GM12878 (cell line): ENCODE results near the gene PITPNM3. TPM values are rescaled to one million over a fixed set of nuclear protein-coding genes. Genes with fewer than 3 reads are reported as not detected.

Experiments
- ATAC-seq: fragments of 200-7000 bp; cut with Tn5 transposase; 3 replicates; pipeline ENCODE4 v1.9.1; 2020; ENCODE audit warnings: mild to moderate bottlenecking, moderate library complexity
- BruUV-seq: library from RNA; stranded (reverse); fragments of 400-500 nt; replicated peaks from 2 replicates; lab custom pipeline; 2021; lab: Mats Ljungman, UMichigan
- CTCF ChIA-PET: fragments of 300-600 bp; sonication (Branson Sonifier 250); formaldehyde crosslinking; extraction: SDS; loops from one replicate; lab custom pipeline; 2021; ENCODE audit warnings: inconsistent platforms; lab: Yijun Ruan, JAX
- POLR2A ChIA-PET: fragments of 350-600 bp; formaldehyde crosslinking; extraction: SDS; loops from one replicate; lab custom pipeline; 2021; ENCODE audit warnings: inconsistent platforms; lab: Charles Lee
- RAD21 ChIA-PET: fragments of 300-600 bp; sonication (Branson Sonifier 250); formaldehyde crosslinking; loops from one replicate; lab custom pipeline; 2023; ENCODE audit warnings: antibody characterized with exemption; ENCODE audit not compliant: unreplicated experiment; lab: Charles Lee
- SMC1A ChIA-PET: fragments of 300-600 bp; sonication (Branson Sonifier 250); formaldehyde crosslinking; loops from one replicate; lab custom pipeline; 2023; ENCODE audit not compliant: unreplicated experiment, uncharacterized antibody; lab: Charles Lee
- DNase-seq: peaks from one replicate; pipeline ENCODE4 v3.0.0-alpha.2; 2011; ENCODE audit warnings: low read depth, low spot score
- FAIRE-seq: peaks from 3 replicates; lab custom pipeline; 2011; peaks lifted over from hg19 to GRCh38; lab: Jason Lieb, UNC
- H2AFZ ChIP-seq: 2 replicates; pipeline ENCODE4 v1.6.0; 2011; ENCODE audit warnings: low read depth, low read length, control low read depth; ENCODE audit not compliant: control insufficient read depth
- H3K27ac ChIP-seq: 2 replicates; pipeline ENCODE4 v1.5.1; 2011; ENCODE audit warnings: control low read depth; ENCODE audit not compliant: control insufficient read depth, insufficient read depth
- H3K27me3 ChIP-seq, 2 experiments: replicated peaks in 1 of 2; 2 replicates each; pipeline versions ENCODE4 v1.6.0 to v1.6.1; 2011; ENCODE audit warnings: low read length in 1 of 2; ENCODE audit not compliant: control insufficient read depth in 2 of 2, insufficient read depth in 2 of 2
- H3K36me3 ChIP-seq, 2 experiments: 2 replicates each; pipeline ENCODE4 v1.5.1; 2011; ENCODE audit warnings: low read length in 1 of 2; ENCODE audit not compliant: control insufficient read depth in 2 of 2, insufficient read depth in 2 of 2
- H3K4me1 ChIP-seq: 2 replicates; pipeline ENCODE4 v1.6.1; 2011; ENCODE audit warnings: mild to moderate bottlenecking, low read length, moderate library complexity, mixed read lengths; ENCODE audit not compliant: control insufficient read depth, insufficient read depth
- H3K4me2 ChIP-seq: 2 replicates; pipeline ENCODE4 v1.6.0; 2011; ENCODE audit warnings: control low read depth; ENCODE audit not compliant: control insufficient read depth, insufficient read depth
- H3K4me3 ChIP-seq: fragments of 200-600 bp; sonication (generic); 2 replicates; pipeline ENCODE4 v1.5.1; 2016
- H3K79me2 ChIP-seq: 2 replicates; pipeline ENCODE4 v1.6.0; 2011; ENCODE audit warnings: low read length; ENCODE audit not compliant: control insufficient read depth, insufficient read depth
- H3K9ac ChIP-seq: 2 replicates; pipeline ENCODE4 v1.8.0; 2011; ENCODE audit warnings: low read length, control low read depth, mixed read lengths; ENCODE audit not compliant: control insufficient read depth, insufficient read depth
- H3K9me3 ChIP-seq: replicated peaks from 3 replicates; pipeline ENCODE4 v1.5.1; 2011; ENCODE audit warnings: mild to moderate bottlenecking, low read length; ENCODE audit not compliant: control insufficient read depth, insufficient read depth
- H4K20me1 ChIP-seq: 2 replicates; pipeline ENCODE4 v1.6.0; 2011; ENCODE audit not compliant: control insufficient read depth, insufficient read depth
- BRCA1 ChIP-seq: IDR thresholded peaks from 2 replicates; pipeline ENCODE4 v1.6.1; 2011; ENCODE audit warnings: low read depth, low read length, improper control_type of control experiment
- IKZF2 ChIP-seq, 2 experiments: fragments of 450-650 bp; IDR thresholded peaks; 2 replicates each; pipeline ENCODE4 v1.6.1; 2017; ENCODE audit warnings: mild to moderate bottlenecking in 2 of 2, moderate library complexity in 2 of 2
- KDM1A ChIP-seq: fragments of 200-600 bp; sonication (generic); IDR thresholded peaks from 2 replicates; pipeline ENCODE4 v1.6.1; 2016; ENCODE audit warnings: borderline replicate concordance
- MAX ChIP-seq: IDR thresholded peaks from 2 replicates; pipeline ENCODE4 v1.6.1; 2012; ENCODE audit warnings: low read depth, low read length, improper control_type of control experiment
- NR2C2 ChIP-seq: IDR thresholded peaks from 2 replicates; pipeline ENCODE4 v1.6.1; 2011; ENCODE audit warnings: borderline replicate concordance, low read depth; ENCODE audit not compliant: control insufficient read depth, insufficient read length
- RB1 ChIP-seq: fragments of 450-650 bp; formaldehyde crosslinking; IDR thresholded peaks from 2 replicates; pipeline ENCODE4 v1.6.1; 2017; ENCODE audit warnings: mild to moderate bottlenecking, borderline replicate concordance
- STAT3 ChIP-seq: IDR thresholded peaks from 2 replicates; pipeline ENCODE4 v1.6.1; 2011; ENCODE audit warnings: low read depth, low read length, improper control_type of control experiment
- ZNF384 ChIP-seq: IDR thresholded peaks from 2 replicates; pipeline ENCODE4 v1.6.1; 2012; ENCODE audit warnings: low read depth, mild to moderate bottlenecking, low read length, improper control_type of control experiment, borderline replicate concordance
- WGBS: methylation state at CpG from one replicate; pipeline ENCODE4 v1.1.6; 2016; ENCODE audit warnings: low lambda C conversion rate; ENCODE audit not compliant: insufficient replicate concordance, insufficient coverage; ENCODE audit errors: missing lambda C conversion rate; 5-methylcytosine and 5-hydroxymethylcytosine counted together
- in situ Hi-C: fragments of 300-500 bp; cut with MboI; formaldehyde crosslinking; loops from 9 replicates; pipeline ENCODE4 v1.14.3; 2018; ENCODE audit warnings: mixed read lengths
- intact Hi-C: fragments of 100-400 bp; cut with micrococcal nuclease; formaldehyde crosslinking; loops from one replicate; pipeline ENCODE4 v1.14.2; 2022; ENCODE audit not compliant: unreplicated experiment
- polyA plus RNA-seq, 11 experiments: library from polyadenylated mRNA; depleted of rRNA in 4 of 11; unstranded in 6 of 11; stranded (reverse) in 5 of 11; fragments of >200 nt; fragmentation: Nextera tagmentation in 4 of 11; fragmentation: Illumina TruSeq in 1 of 11; extraction: Ambion mirVana in 4 of 11; extraction: Trizol in 1 of 11; gene quantifications; 1 replicate in 1 of 11; 2 replicates in 10 of 11; pipeline versions ENCODE4 v1.2.1 to v1.2.3, GENCODE V29; 2011 to 2016; ENCODE audit warnings: inconsistent platforms in 2 of 11, missing spikeins in 2 of 11, low read depth in 1 of 11
- total RNA-seq, 4 experiments: library from RNA; depleted of rRNA in 3 of 4; stranded (reverse); fragments of >200 nt in 3 of 4; fragmentation: Illumina TruSeq in 1 of 4; extraction: Trizol in 1 of 4; gene quantifications; 2 replicates each; pipeline versions ENCODE4 v1.2.1 to v1.2.3, GENCODE V29; 2013 to 2021
- TF ChIP-seq, protein P1 (sequence below): fragments of 450-650 bp; IDR thresholded peaks from 2 replicates; pipeline ENCODE4 v1.6.1; 2014; ENCODE audit warnings: mild to moderate bottlenecking
- TF ChIP-seq, protein P2 (sequence below): fragments of 150-350 bp; IDR thresholded peaks from 2 replicates; pipeline ENCODE4 v1.6.1; 2016; ENCODE audit warnings: low read depth, low read length

PITPNM3 gene
- total and polyA plus RNA-seq, 10 of the 15 experiments (the other 5 are each of a cell fraction or from before 2014, with no cell fraction given) = 0.02 to 0.49 (median 0.19) TPM; not detected in 1

DNA sequence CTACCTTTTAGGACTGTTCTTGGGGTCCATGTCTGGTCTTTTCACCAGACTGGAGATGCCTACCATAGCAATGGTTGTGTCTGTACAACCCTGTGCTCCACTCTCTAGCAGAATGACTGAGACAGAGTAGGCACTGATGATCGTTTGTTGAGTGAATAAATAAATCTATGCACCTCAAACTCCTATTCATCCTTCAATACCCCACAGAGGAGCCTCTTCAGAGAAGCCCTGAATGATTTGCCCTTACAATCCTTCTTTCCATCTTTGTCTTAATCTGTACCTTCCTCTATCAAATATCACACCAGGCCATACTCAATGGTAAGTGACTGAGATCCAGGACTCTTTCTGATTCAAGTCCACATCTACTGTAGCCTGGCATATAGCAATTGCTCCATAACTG is 88.8 kb downstream of the PITPNM3 start:
- no peak for TF ChIP-seq MAX
- Histone ChIP-seq H3K79me2 (no peaks in the 10 kb centered on the region), H4K20me1 (no peaks in the 10 kb centered on the region), H3K4me1 (no peaks in the 10 kb centered on the region), H3K36me3 (no peaks in the 10 kb centered on the region), H3K27ac (no peak overlapping the region), H3K4me3 (no peak overlapping the region), H3K9ac (no peak overlapping the region), H2AFZ (no peak overlapping the region), H3K4me2 (no peak overlapping the region), H3K9me3 (no peaks in the 10 kb centered on the region), H3K27me3 (no peaks in the 10 kb centered on the region)
- POLR2A ChIA-PET = no interaction called here
- SMC1A ChIA-PET = no interaction called here
- WGBS = 0% methylated on average over 1 of the region's 1 CpG
- ATAC-seq (no peak), FAIRE-seq (no peak), DNase-seq (no peak)
- in situ Hi-C loops = no loop called here
- CTCF ChIA-PET = no interaction called here
- intact Hi-C loops = no loop called here
- RAD21 ChIA-PET = no interaction called here
- no TSS peak for BruUV-seq

- ChIA-PET RAD21 (interaction anchor here (0.6 kb wide), 1 partner anchor 358 kb away, joined by 5 read pairs; no protein-coding TSS in a partner anchor), CTCF (no interaction called here), POLR2A (no interaction called here), SMC1A (no interaction called here)
- FAIRE-seq (no peak), DNase-seq (no peak), ATAC-seq (no peak)
- Histone ChIP-seq H3K27ac (no peak overlapping the region), H3K4me3 (no peak overlapping the region), H2AFZ (no peak overlapping the region), H3K79me2 (no peaks in the 10 kb centered on the region), H4K20me1 (no peaks in the 10 kb centered on the region), H3K9ac (no peak overlapping the region), H3K9me3 (no peaks in the 10 kb centered on the region), H3K4me2 (no peak overlapping the region), H3K4me1 (peaks cover 12% of the 10 kb centered on the region), H3K36me3 (no peaks in the 10 kb centered on the region), H3K27me3 (no peaks in the 10 kb centered on the region)
- TF ChIP-seq, protein P1, sequence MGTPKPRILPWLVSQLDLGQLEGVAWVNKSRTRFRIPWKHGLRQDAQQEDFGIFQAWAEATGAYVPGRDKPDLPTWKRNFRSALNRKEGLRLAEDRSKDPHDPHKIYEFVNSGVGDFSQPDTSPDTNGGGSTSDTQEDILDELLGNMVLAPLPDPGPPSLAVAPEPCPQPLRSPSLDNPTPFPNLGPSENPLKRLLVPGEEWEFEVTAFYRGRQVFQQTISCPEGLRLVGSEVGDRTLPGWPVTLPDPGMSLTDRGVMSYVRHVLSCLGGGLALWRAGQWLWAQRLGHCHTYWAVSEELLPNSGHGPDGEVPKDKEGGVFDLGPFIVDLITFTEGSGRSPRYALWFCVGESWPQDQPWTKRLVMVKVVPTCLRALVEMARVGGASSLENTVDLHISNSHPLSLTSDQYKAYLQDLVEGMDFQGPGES = no peak
- TF ChIP-seq RB1 (no peak), ZNF384 (no peak), BRCA1 (no peak), NR2C2 (no peak), IKZF2 (IDR thresholded peaks at IDR 0.05) (no peak), STAT3 (no peak), KDM1A (no peak)
- TF ChIP-seq, protein P2, sequence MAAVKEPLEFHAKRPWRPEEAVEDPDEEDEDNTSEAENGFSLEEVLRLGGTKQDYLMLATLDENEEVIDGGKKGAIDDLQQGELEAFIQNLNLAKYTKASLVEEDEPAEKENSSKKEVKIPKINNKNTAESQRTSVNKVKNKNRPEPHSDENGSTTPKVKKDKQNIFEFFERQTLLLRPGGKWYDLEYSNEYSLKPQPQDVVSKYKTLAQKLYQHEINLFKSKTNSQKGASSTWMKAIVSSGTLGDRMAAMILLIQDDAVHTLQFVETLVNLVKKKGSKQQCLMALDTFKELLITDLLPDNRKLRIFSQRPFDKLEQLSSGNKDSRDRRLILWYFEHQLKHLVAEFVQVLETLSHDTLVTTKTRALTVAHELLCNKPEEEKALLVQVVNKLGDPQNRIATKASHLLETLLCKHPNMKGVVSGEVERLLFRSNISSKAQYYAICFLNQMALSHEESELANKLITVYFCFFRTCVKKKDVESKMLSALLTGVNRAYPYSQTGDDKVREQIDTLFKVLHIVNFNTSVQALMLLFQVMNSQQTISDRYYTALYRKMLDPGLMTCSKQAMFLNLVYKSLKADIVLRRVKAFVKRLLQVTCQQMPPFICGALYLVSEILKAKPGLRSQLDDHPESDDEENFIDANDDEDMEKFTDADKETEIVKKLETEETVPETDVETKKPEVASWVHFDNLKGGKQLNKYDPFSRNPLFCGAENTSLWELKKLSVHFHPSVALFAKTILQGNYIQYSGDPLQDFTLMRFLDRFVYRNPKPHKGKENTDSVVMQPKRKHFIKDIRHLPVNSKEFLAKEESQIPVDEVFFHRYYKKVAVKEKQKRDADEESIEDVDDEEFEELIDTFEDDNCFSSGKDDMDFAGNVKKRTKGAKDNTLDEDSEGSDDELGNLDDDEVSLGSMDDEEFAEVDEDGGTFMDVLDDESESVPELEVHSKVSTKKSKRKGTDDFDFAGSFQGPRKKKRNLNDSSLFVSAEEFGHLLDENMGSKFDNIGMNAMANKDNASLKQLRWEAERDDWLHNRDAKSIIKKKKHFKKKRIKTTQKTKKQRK = no peak
- BruUV-seq = no TSS peak
- intact Hi-C loops = no loop called here
- in situ Hi-C loops = no loop called here
- WGBS = 41% methylated on average over 19 of the region's 19 CpGs
These were observed 91.0 kb downstream of the PITPNM3 start for GRCh38 chr17:6465206-6466003.
